ENCODE measurements around the gene MCOLN2.

- TF ChIP-seq ZNF121 (tag by site-specific recombination; IDR thresholded peaks at IDR 0.05) (no peak), CTCF (tag by site-specific recombination; IDR thresholded peaks at IDR 0.05) (no peak), ZNF26 (tag by site-specific recombination; IDR thresholded peaks at IDR 0.05) (no peak), BCL11A (tag by site-specific recombination; IDR thresholded peaks at IDR 0.05; ENCODE audit: low read depth) (no peak), KLF17 (tag by site-specific recombination; IDR thresholded peaks at IDR 0.05) (no peak), ZBTB26 (tag by site-specific recombination; optimal IDR thresholded peaks at IDR 0.05) (no peak), YY2 (tag by site-specific recombination; IDR thresholded peaks at IDR 0.05) (no peak)
Observed at GRCh38 chr1:84933011-84933611, 63.8 kb downstream of the MCOLN2 start.

All from HEK293 (cell line).